ENCODE data around the gene IGFN1. TPM values are rescaled to one million over a fixed set of nuclear protein-coding genes. Genes with fewer than 3 reads are reported as not detected.

The IGFN1 gene
- total and polyA plus RNA-seq, 7 donors = 2.7 to 442 (median 33.1) TPM

GRCh38 chr1:201277441-201277840 lies 86.8 kb downstream of the IGFN1 start:
- Histone ChIP-seq H3K36me3 (ENCODE audit: insufficient read depth in 1 of 2, low read depth in 1 of 2) (no peaks in the 10 kb centered on the region), H3K4me1 (no peaks in the 10 kb centered on the region), H3K4me3 (no peak overlapping the region), H3K27me3 (ENCODE audit: insufficient read depth in 3 of 3, low read length in 2 of 3) (peaks cover 0 to 17% (median 2%) of the 10 kb centered on the region in 3 donors), H3K9me3 (no peaks in the 10 kb centered on the region), H3K27ac (no peak overlapping the region)
- no peak for ATAC-seq
- no peak for DNase-seq
- intact Hi-C loops (cut with DNase I) = loop anchor here in 1 of 2 donors (5.0 kb wide), 1 partner anchor 65 kb away; no protein-coding TSS in a partner anchor
- TF ChIP-seq CTCF (IDR thresholded peaks at IDR 0.05) = no peak
- WGBS, 3 donors = 72 to 83% (median 81%) methylated on average over 4 of the region's 4 CpGs

Other genes starting within 250 kb of the IGFN1 start
- gene KIF21B, start 167.1 kb upstream of the IGFN1 start, total RNA-seq = under 1 TPM; 0.20 to 0.81 (median 0.41) TPM
- gene KIF21B, start 167.1 kb upstream of the IGFN1 start, polyA plus RNA-seq = under 1 TPM; 0.04 to 0.10 (median 0.10) TPM
- 100 to 1,000 TPM in 2 of 4 donors, 10 to 100 TPM in 2; 56.3 to 269 (median 158) TPM for gene CACNA1S, start 78.4 kb upstream of the IGFN1 start, total RNA-seq
- 10 to 100 TPM; 11.9 to 48.1 (median 25.5) TPM for gene CACNA1S, start 78.4 kb upstream of the IGFN1 start, polyA plus RNA-seq
- gene ASCL5, start 63.6 kb upstream of the IGFN1 start, total RNA-seq = under 1 TPM in 2 of 4 donors, not detected in 2; 0.26 to 0.30 TPM
- gene ASCL5, start 63.6 kb upstream of the IGFN1 start, polyA plus RNA-seq = not detected
- 10 to 100 TPM; 11.9 to 46.3 (median 32.3) TPM for gene TMEM9, start 36.4 kb upstream of the IGFN1 start, total RNA-seq
- gene TMEM9, start 36.4 kb upstream of the IGFN1 start, polyA plus RNA-seq = 10 to 100 TPM in 2 of 3 donors, 1 to 10 TPM in 1; 7.2 to 23.4 (median 12.9) TPM
- 1 to 10 TPM; 1.2 to 6.7 (median 3.3) TPM for gene PKP1, start 92.7 kb downstream of the IGFN1 start, total RNA-seq
- 1 to 10 TPM in 2 of 3 donors, under 1 TPM in 1; 0.32 to 2.7 (median 2.4) TPM for gene PKP1, start 92.7 kb downstream of the IGFN1 start, polyA plus RNA-seq
- 10 to 100 TPM in 1 of 4 donors, 1 to 10 TPM in 3; 4.3 to 26.6 (median 6.1) TPM for gene TNNT2, start 186.9 kb downstream of the IGFN1 start, total RNA-seq
- 1 to 10 TPM in 2 of 3 donors, under 1 TPM in 1; 0.52 to 5.9 (median 4.3) TPM for gene TNNT2, start 186.9 kb downstream of the IGFN1 start, polyA plus RNA-seq
- 10 to 100 TPM in 2 of 4 donors, 1 to 10 TPM in 1, under 1 TPM in 1; 0.92 to 17.7 (median 6.0) TPM for gene LAD1, start 208.5 kb downstream of the IGFN1 start, total RNA-seq
- gene LAD1, start 208.5 kb downstream of the IGFN1 start, polyA plus RNA-seq = 1 to 10 TPM in 2 of 3 donors, under 1 TPM in 1; 0.23 to 7.4 (median 5.4) TPM
- gene TNNI1, start 230.9 kb downstream of the IGFN1 start, total RNA-seq = 1,000 to 10,000 TPM; 2,137 to 4,600 (median 3,389) TPM
- gene TNNI1, start 230.9 kb downstream of the IGFN1 start, polyA plus RNA-seq = 1,000 to 10,000 TPM in 2 of 3 donors, 100 to 1,000 TPM in 1; 734 to 2,687 (median 2,500) TPM

Data from psoas muscle (tissue), 8 donors.